Mammary epithelial cell (primary cell): Measurements from ENCODE around the gene SCARB1.

Experiments used
- EZH2 ChIP-seq: IDR thresholded peaks from 2 replicates; pipeline ENCODE4 v1.6.1; 2012; ENCODE audit warnings: low read length, inconsistent platforms, borderline replicate concordance
- TF ChIP-seq, protein P1 (sequence below), 2 donors: IDR thresholded peaks in 1 of 2; conservative IDR thresholded peaks in 1 of 2; 2 replicates each; pipeline ENCODE4 v1.5.1; 2011 to 2012; ENCODE audit warnings: inconsistent platforms in 2 of 2, low read length in 2 of 2, mild to moderate bottlenecking in 2 of 2, control low read depth in 1 of 2, low read depth in 1 of 2; ENCODE audit not compliant: insufficient read depth in 1 of 2; ENCODE audit errors: extremely low read depth in 1 of 2

DNA sequence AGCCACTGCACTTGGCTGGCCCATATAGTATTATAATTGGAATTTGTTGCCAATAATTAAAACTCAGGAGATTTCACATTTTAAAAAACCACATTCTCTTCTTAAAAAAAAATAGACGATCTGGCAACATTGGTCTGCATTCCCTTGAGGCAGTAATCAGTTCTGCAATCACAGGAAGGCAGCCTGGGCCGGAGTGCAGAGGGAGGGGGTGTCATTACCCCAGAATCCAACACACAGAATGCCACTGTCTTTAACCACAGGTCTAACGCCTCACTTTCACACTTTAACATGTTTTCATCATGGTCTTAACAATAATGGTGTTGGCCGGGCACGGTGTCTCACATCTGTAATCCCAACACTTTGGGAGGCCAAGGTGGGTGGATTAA lies 100.1 kb downstream of the SCARB1 start:
- TF ChIP-seq, protein P1, sequence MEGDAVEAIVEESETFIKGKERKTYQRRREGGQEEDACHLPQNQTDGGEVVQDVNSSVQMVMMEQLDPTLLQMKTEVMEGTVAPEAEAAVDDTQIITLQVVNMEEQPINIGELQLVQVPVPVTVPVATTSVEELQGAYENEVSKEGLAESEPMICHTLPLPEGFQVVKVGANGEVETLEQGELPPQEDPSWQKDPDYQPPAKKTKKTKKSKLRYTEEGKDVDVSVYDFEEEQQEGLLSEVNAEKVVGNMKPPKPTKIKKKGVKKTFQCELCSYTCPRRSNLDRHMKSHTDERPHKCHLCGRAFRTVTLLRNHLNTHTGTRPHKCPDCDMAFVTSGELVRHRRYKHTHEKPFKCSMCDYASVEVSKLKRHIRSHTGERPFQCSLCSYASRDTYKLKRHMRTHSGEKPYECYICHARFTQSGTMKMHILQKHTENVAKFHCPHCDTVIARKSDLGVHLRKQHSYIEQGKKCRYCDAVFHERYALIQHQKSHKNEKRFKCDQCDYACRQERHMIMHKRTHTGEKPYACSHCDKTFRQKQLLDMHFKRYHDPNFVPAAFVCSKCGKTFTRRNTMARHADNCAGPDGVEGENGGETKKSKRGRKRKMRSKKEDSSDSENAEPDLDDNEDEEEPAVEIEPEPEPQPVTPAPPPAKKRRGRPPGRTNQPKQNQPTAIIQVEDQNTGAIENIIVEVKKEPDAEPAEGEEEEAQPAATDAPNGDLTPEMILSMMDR (conservative IDR thresholded peaks at IDR 0.05 in 1 of 2, IDR thresholded peaks at IDR 0.05 in 1 of 2; ENCODE audit: extremely low read depth in 1 of 2, insufficient read depth in 1 of 2, low read depth in 1 of 2, low read length in 2 of 2): no peak
- TF ChIP-seq EZH2: no peak
